ENCODE results near the gene RASGRF1.

- no peak for TF ChIP-seq TSC22D4 (tag; IDR thresholded peaks at IDR 0.05)
- TF ChIP-seq E2F3 (CRISPR knock-in tag; IDR thresholded peaks at IDR 0.05): no peak
These were observed 102.8 kb downstream of the RASGRF1 start for GRCh38 chr15:78987556-78988360.
